ENCODE data around the gene LYSMD1.
A peak's percentile ranks its signal among the peaks of the same experiment; 100 is the strongest.

The LYSMD1 gene

GRCh38 chr1:151171190-151171589 is 5.5 kb upstream of the LYSMD1 start:
- no peak overlapping the region for H3K4me3 ChIP-seq (replicated peaks in 1 of 2; ENCODE audit: low read depth in 2 of 2, low read length in 2 of 2)
- TF ChIP-seq CTCF (IDR thresholded peaks at IDR 0.05; ENCODE audit: low read depth, low read length): no peak
- DNase-seq (ENCODE audit: low read depth in 2 of 2): no peak

DNA sequence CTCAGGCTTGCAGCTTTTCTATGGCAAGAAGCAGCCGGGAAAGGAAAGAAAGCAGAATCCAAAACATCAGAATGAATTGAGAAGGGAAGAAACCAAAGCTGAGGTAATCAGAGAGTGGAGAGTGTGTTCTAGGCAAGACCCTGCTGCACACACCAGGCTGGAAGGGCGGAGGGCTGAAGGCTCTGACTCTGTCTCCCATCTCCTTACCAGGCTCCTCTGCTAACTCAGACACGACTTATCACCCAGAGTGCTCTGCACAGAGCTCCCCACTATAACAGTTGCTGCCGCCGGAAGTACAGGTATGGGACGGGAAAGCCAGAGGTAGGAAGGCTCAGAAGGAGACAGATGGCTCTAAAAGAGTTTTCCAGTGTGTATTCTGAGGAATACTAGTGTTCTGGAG is 1.4 kb upstream of the LYSMD1 start:
- DNase-seq (ENCODE audit: low read depth in 2 of 2): no peak
- TF ChIP-seq CTCF (IDR thresholded peaks at IDR 0.05; ENCODE audit: low read depth, low read length): no peak
- H3K4me3 ChIP-seq (replicated peaks in 1 of 2; ENCODE audit: low read depth in 2 of 2, low read length in 2 of 2): peak overlapping the region in 1 of 2 donors; percentile 67

GRCh38 chr1:151166505-151166956 is 829 bp upstream of the LYSMD1 start:
- H3K4me3 ChIP-seq (replicated peaks in 1 of 2; ENCODE audit: low read depth in 2 of 2, low read length in 2 of 2): peak overlapping the region; percentile 67 to 88
- peak; percentile 61 to 71 for DNase-seq (ENCODE audit: low read depth in 2 of 2)
- no peak for TF ChIP-seq CTCF (IDR thresholded peaks at IDR 0.05; ENCODE audit: low read depth, low read length)

DNA sequence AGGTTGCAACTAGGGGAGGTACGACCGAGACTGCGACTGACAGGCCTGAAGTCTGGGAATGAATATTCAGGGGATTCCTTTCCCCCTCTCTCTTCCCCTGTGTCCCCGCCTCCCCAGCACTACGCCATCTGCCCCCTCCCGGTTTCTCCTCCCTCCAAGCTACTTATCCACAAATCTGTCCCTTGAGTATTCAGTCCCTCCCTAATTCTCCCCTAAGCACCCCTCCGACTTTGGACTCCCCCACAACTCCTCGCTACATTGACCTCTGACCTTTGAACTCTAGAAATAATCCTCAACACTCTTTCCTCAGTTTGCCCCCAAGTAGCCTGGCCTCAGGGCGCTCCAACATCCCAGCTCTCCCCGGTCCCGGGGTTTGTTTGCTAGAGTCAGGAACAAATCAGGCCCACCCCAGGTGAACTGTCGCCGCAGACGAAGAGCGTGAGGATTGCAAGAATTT is 393 bp downstream of the LYSMD1 start:
- no peak for TF ChIP-seq CTCF (IDR thresholded peaks at IDR 0.05; ENCODE audit: low read depth, low read length)
- peak overlapping the region; percentile 67 to 88 for H3K4me3 ChIP-seq (replicated peaks in 1 of 2; ENCODE audit: low read depth in 2 of 2, low read length in 2 of 2)
- peak; percentile 57 to 75 for DNase-seq (ENCODE audit: low read depth in 2 of 2)

GRCh38 chr1:151164732-151165280 is 896 bp downstream of the LYSMD1 start:
- H3K4me3 ChIP-seq (replicated peaks in 1 of 2; ENCODE audit: low read depth in 2 of 2, low read length in 2 of 2): peak overlapping the region; percentile 67 to 88
- no peak for TF ChIP-seq CTCF (IDR thresholded peaks at IDR 0.05; ENCODE audit: low read depth, low read length)
- DNase-seq (ENCODE audit: low read depth in 2 of 2): peak in 1 of 2 donors; percentile 49

GRCh38 chr1:151159373-151159772 is 6.3 kb downstream of the LYSMD1 start:
- no peak overlapping the region for H3K4me3 ChIP-seq (replicated peaks in 1 of 2; ENCODE audit: low read depth in 2 of 2, low read length in 2 of 2)
- TF ChIP-seq CTCF (IDR thresholded peaks at IDR 0.05; ENCODE audit: low read depth, low read length): no peak
- DNase-seq (ENCODE audit: low read depth in 2 of 2): no peak

GRCh38 chr1:151158751-151159251 is 6.9 kb downstream of the LYSMD1 start:
- no peak for DNase-seq (ENCODE audit: low read depth in 2 of 2)
- no peak overlapping the region for H3K4me3 ChIP-seq (replicated peaks in 1 of 2; ENCODE audit: low read depth in 2 of 2, low read length in 2 of 2)
- TF ChIP-seq CTCF (IDR thresholded peaks at IDR 0.05; ENCODE audit: low read depth, low read length): no peak
